ENCODE data around the gene WIPI1. TPM values are rescaled to one million over a fixed set of nuclear protein-coding genes. Genes with fewer than 3 reads are reported as not detected.
A peak's percentile ranks its signal among the peaks of the same experiment; 100 is the strongest.

WIPI1 gene
- total and polyA plus RNA-seq, 2 of the 13 experiments (the other 11 are each of a cell fraction or from before 2014, with no cell fraction given) = 29.4 to 141 TPM

- in situ Hi-C loops (cut with HindIII; ENCODE audit: extremely low pct_ligation_motif_present, low pct_unique_long_range_greater_than_20kb) (no loop called here), intact Hi-C loops (cut with micrococcal nuclease; ENCODE audit: unreplicated experiment) (no loop called here)
- Histone ChIP-seq H3K27ac (ENCODE audit: extremely low read length, insufficient read depth, low read length) (peak overlapping the region; percentile 78), H3K27me3 (ENCODE audit: control insufficient read depth in 1 of 2, insufficient read depth in 2 of 2, low read length in 2 of 2) (no peaks in the 10 kb centered on the region), H2AFZ (ENCODE audit: low read length) (no peak overlapping the region), H4K20me1 (ENCODE audit: insufficient read depth, low read length) (no peaks in the 10 kb centered on the region), H3K9ac (ENCODE audit: insufficient read depth, low read depth, low read length) (peak overlapping the region; percentile 21), H3K79me2 (ENCODE audit: insufficient read depth, low read length) (no peaks in the 10 kb centered on the region), H3K9me3 (ENCODE audit: low read length) (no peaks in the 10 kb centered on the region), H3K4me3 (replicated peaks in 1 of 3; ENCODE audit: insufficient read depth in 1 of 3, low read depth in 2 of 3, low read length in 3 of 3) (no peak overlapping the region), H3K36me3 (replicated peaks in 1 of 2; ENCODE audit: control insufficient read depth in 1 of 2, insufficient read depth in 2 of 2, low read length in 2 of 2) (no peaks in the 10 kb centered on the region), H3K4me1 (ENCODE audit: insufficient read depth, low read length) (peaks cover 100% of the 10 kb centered on the region), H3K4me2 (ENCODE audit: low read depth, low read length) (no peak overlapping the region)
- 94% methylated on average over 6 of the region's 6 CpGs for WGBS (ENCODE audit: low lambda C conversion rate)
- BruUV-seq (replicated peaks) = no TSS peak
- DNase-seq (ENCODE audit: low spot score) (peak; percentile 76), FAIRE-seq (no peak), ATAC-seq (peak; percentile 14; the same call in 2 of the 3 replicates)
- ChIA-PET POLR2A (interaction anchor here (1.4 to 2.5 kb wide), 3 partner anchors 10 to 140 kb away, joined by 5 to 13 read pairs (median 10); partner anchors contain the start of gene AMZ2), CTCF (ENCODE audit: low intra/inter-chr PET ratio, low total read pairs) (no interaction called here)
- TF ChIP-seq ZBTB8A (CRISPR knock-in tag; IDR thresholded peaks at IDR 0.05; ENCODE audit: borderline replicate concordance, low read depth) (no peak), HOMEZ (CRISPR knock-in tag; IDR thresholded peaks at IDR 0.05; ENCODE audit: low read depth) (no peak), SP4 (CRISPR knock-in tag; IDR thresholded peaks at IDR 0.05) (0 out of 2 replicates have a peak, but pooled peaks have one; percentile 5), SOX5 (CRISPR knock-in tag; IDR thresholded peaks at IDR 0.05; ENCODE audit: borderline replicate concordance) (peak; percentile 24), ZFP82 (CRISPR knock-in tag; IDR thresholded peaks at IDR 0.05; ENCODE audit: borderline replicate concordance) (no peak), RBFOX2 (IDR thresholded peaks at IDR 0.05; ENCODE audit: low read depth, low read length) (no peak), MAZ (IDR thresholded peaks at IDR 0.05; ENCODE audit: borderline replicate concordance, low read depth, low read length) (no peak), MAZ (CRISPR knock-in tag; IDR thresholded peaks at IDR 0.05; ENCODE audit: low read depth) (0 out of 2 replicates have a peak, but pooled peaks have one; percentile 22), DRAP1 (CRISPR knock-in tag; IDR thresholded peaks at IDR 0.05) (peak; percentile 27; the same call in 1 of the 2 replicates), NCOA2 (CRISPR knock-in tag; IDR thresholded peaks at IDR 0.05) (0 out of 2 replicates have a peak, but pooled peaks have one; percentile 1), ZBTB42 (CRISPR knock-in tag; IDR thresholded peaks at IDR 0.05) (0 out of 2 replicates have a peak, but pooled peaks have one; percentile 31), ZNF772 (CRISPR knock-in tag; IDR thresholded peaks at IDR 0.05) (0 out of 2 replicates have a peak, but pooled peaks have one; percentile 29), ARNT2 (CRISPR knock-in tag; IDR thresholded peaks at IDR 0.05; ENCODE audit: low read depth) (0 out of 2 replicates have a peak, but pooled peaks have one; percentile 32), SAP130 (CRISPR knock-in tag; IDR thresholded peaks at IDR 0.05; ENCODE audit: low read depth) (peak; percentile 17; the same call in 1 of the 2 replicates), ZSCAN9 (CRISPR knock-in tag; IDR thresholded peaks at IDR 0.05; ENCODE audit: borderline replicate concordance) (0 out of 2 replicates have a peak, but pooled peaks have one; percentile 36), XRCC5 (optimal IDR thresholded peaks at IDR 0.05; ENCODE audit: low read length) (peak; percentile 22), ZNF792 (CRISPR knock-in tag; IDR thresholded peaks at IDR 0.05) (0 out of 2 replicates have a peak, but pooled peaks have one; percentile 25), NR2F6 (IDR thresholded peaks at IDR 0.05) (no peak), NR2F6 (CRISPR knock-in tag; IDR thresholded peaks at IDR 0.05) (0 out of 2 replicates have a peak, but pooled peaks have one; percentile 7), SRSF9 (IDR thresholded peaks at IDR 0.05; ENCODE audit: borderline replicate concordance, insufficient read depth, low read depth, low read length, poor library complexity, severe bottlenecking) (no peak), ZSCAN25 (CRISPR knock-in tag; IDR thresholded peaks at IDR 0.05) (0 out of 2 replicates have a peak, but pooled peaks have one; percentile 18), EHMT2 (IDR thresholded peaks at IDR 0.05; ENCODE audit: borderline replicate concordance, low read depth, low read length) (0 out of 2 replicates have a peak, but pooled peaks have one; percentile 46), CEBPG (CRISPR knock-in tag; IDR thresholded peaks at IDR 0.05) (peak; percentile 30; the same call in 1 of the 2 replicates)
Measured at GRCh38 chr17:68387435-68388218, 69.7 kb downstream of the WIPI1 start.

Measured in HepG2 (cell line).